ENCODE measurements around the gene TMPRSS11B. TPM values are rescaled to one million over a fixed set of nuclear protein-coding genes. Genes with fewer than 3 reads are reported as not detected.
"Not testable (repeated sequence)": the region's sequence is repeated elsewhere in the genome, so short reads cannot be mapped to it uniquely, and the experiment has no call there.

Gene TMPRSS11B
- total and polyA plus RNA-seq, 12 donors, result 0.17 to 0.24 TPM; not detected in 10

DNA sequence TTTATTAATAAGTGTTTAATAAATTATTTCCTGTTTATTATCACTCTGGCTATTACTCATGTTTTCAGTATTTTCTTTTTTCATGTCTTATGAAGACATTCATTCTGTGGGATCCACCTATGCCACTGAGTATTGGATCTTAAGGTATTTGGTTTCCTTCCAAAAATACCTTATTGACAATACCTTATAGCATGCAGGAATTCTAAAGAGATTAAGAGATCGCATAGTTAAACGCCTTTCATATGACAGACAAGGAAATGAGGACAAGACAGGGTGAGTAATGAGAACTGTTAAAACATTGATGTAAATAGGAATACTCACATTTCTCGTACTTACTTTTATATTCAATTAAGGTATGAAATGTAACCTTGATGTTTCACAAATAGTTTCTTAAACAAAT, 38.2 kb upstream of the TMPRSS11B start:
- 83 to 84% (median 83%) methylated on average over 3 of the region's 3 CpGs for WGBS, 4 donors

DNA sequence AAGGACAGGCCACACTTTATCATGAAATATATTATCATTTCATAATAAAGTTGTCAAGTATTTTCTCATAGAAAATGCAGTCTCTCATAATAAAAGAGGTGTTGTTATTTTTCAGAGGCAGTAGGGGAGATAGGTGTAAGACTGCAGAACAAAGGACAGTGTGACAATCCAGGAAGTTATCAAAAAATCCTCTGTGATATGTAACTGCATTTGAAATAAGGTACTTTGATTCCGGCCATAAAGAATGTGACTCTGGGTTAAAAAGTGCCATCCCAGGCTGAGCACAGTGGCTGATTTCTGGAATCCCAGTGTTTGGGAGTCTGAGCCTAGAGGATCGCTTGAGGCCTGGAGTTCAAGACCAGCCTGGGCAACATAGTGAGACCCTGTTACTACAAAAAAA, 37.6 kb upstream of the TMPRSS11B start:
- TF ChIP-seq, protein P1, sequence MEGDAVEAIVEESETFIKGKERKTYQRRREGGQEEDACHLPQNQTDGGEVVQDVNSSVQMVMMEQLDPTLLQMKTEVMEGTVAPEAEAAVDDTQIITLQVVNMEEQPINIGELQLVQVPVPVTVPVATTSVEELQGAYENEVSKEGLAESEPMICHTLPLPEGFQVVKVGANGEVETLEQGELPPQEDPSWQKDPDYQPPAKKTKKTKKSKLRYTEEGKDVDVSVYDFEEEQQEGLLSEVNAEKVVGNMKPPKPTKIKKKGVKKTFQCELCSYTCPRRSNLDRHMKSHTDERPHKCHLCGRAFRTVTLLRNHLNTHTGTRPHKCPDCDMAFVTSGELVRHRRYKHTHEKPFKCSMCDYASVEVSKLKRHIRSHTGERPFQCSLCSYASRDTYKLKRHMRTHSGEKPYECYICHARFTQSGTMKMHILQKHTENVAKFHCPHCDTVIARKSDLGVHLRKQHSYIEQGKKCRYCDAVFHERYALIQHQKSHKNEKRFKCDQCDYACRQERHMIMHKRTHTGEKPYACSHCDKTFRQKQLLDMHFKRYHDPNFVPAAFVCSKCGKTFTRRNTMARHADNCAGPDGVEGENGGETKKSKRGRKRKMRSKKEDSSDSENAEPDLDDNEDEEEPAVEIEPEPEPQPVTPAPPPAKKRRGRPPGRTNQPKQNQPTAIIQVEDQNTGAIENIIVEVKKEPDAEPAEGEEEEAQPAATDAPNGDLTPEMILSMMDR (IDR thresholded peaks at IDR 0.05), result no peak
- no peak for TF ChIP-seq POLR2A (IDR thresholded peaks at IDR 0.05)

More for the DNA sequence above, 38.2 kb upstream of the TMPRSS11B start:
- no peaks in the 10 kb centered on the region for H3K36me3 ChIP-seq (replicated peaks in 1 of 2)
- no peak for DNase-seq
- no peaks in the 10 kb centered on the region for H3K9me3 ChIP-seq (replicated peaks in 1 of 3)
- no peaks in the 10 kb centered on the region for H3K27me3 ChIP-seq
- TF ChIP-seq, protein P1 (IDR thresholded peaks at IDR 0.05), result no peak
- TF ChIP-seq POLR2A (IDR thresholded peaks at IDR 0.05), result no peak
- intact Hi-C loops (cut with DNase I), result no loop called here
- H3K27ac ChIP-seq, result no peak overlapping the region
- H3K4me3 ChIP-seq, result no peak overlapping the region
- no peaks in the 10 kb centered on the region for H3K4me1 ChIP-seq (replicated peaks in 1 of 2)

DNA sequence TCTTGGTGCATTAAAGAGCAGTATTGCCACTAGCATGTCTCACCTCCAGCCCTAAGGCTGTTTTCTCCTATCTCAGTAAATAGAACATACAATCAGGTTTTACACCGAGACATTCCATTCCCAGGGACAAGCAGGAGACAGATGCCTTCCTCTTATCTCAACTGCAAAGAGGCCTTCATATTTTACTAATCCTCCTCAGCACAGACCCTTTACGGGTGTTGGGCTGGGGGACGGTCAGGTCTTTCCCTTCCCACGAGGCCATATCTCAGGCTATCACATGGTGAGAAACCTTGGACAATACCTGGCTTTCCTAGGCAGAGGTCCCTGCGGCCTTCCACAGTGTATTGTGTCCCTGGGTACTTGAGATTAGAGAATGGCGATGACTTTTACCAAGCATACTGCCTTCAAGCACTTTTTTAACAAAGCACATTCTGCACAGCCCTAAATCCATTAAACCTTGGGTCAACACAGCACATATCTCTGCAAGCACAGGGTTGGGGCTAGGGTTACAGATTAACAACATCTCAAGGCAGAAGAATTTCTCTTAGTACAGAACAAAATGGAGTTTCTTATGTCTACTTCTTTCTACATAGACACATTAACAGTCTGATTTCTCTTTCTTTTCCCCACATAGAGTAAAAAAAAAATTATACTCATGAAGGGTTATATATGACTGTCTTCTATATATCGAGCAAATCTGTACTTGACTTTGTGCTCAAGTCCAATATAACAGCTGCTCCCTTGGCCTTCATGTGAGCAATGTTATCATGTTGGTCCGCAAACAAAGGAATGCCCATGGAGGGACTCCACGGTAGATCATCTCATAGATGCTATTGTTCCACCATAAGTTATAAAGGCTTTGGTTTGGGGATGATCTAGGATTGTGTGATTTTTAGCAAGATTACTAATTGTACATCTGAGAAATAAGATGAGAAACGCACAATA, 36.6 kb upstream of the TMPRSS11B start:
- H3K27ac ChIP-seq; H3K4me3 ChIP-seq; intact Hi-C loops (cut with DNase I); H3K9me3 ChIP-seq (replicated peaks in 1 of 3); H3K4me1 ChIP-seq (replicated peaks in 1 of 2); H3K36me3 ChIP-seq (replicated peaks in 1 of 2); H3K27me3 ChIP-seq; DNase-seq: not testable (repeated sequence)
- WGBS, 4 donors, result 78 to 89% (median 80%) methylated on average over 7 to 10 of the region's 10 CpGs

More for the DNA sequence above, 37.6 kb upstream of the TMPRSS11B start:
- Histone ChIP-seq H3K27me3 (no peaks in the 10 kb centered on the region), H3K4me1 (replicated peaks in 1 of 2) (no peaks in the 10 kb centered on the region), H3K27ac (no peak overlapping the region), H3K4me3 (no peak overlapping the region), H3K36me3 (replicated peaks in 1 of 2) (no peaks in the 10 kb centered on the region), H3K9me3 (replicated peaks in 1 of 3) (no peaks in the 10 kb centered on the region)
- no peak for DNase-seq
- 85 to 95% (median 88%) methylated on average over 2 of the region's 2 CpGs for WGBS, 4 donors
- intact Hi-C loops (cut with DNase I), result no loop called here

DNA sequence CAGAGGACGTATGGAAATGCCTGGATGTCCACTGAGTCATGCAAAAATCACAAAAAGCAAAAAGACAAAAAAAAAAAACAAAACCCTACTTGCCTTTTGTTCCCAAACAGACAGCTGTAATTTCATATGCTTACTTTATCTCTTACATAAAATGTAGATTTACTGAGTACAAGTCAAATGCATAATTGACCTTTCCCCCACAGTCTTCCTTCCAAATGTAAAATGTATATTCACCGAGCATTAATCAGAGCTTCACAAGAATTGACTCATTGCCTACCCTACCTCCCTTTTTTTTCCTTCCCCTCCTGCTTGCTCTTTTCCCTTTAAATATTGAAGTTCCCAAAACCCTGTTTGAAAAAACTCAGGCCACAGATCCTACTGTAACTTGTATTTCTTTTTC, 32.5 kb upstream of the TMPRSS11B start:
- no peak for TF ChIP-seq POLR2A (IDR thresholded peaks at IDR 0.05)
- no peaks in the 10 kb centered on the region for H3K4me1 ChIP-seq (replicated peaks in 1 of 2)
- DNase-seq, result no peak
- H3K36me3 ChIP-seq (replicated peaks in 1 of 2), result no peaks in the 10 kb centered on the region
- no peaks in the 10 kb centered on the region for H3K9me3 ChIP-seq (replicated peaks in 1 of 3)
- 65 to 76% (median 71%) methylated on average over 2 of the region's 2 CpGs for WGBS, 4 donors
- no peak overlapping the region for H3K4me3 ChIP-seq
- no peaks in the 10 kb centered on the region for H3K27me3 ChIP-seq
- intact Hi-C loops (cut with DNase I), result no loop called here
- H3K27ac ChIP-seq, result no peak overlapping the region

DNA sequence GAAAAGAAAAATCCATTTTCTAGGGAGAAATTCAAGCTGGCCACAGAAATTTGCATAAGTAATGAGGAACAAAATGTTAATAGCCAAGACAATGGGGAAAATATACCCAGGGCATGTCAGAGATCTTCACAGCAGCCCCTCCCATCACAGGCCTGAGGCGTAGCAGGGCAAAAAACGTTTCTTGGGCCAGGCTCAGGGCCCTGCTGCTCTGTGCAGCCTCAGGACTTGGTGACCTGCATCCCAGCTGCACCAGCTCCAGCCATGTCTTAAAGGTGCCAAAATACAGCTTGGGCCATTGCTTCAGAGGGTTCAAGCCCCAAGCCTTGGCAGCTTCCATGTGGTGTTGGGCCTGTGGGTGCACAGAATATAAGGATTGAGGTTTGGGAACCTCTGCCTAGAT, 32.1 kb upstream of the TMPRSS11B start:
- WGBS, 4 donors, result 42 to 62% (median 50%) methylated on average over 2 of the region's 2 CpGs
- Histone ChIP-seq H3K4me3 (no peak overlapping the region), H3K27ac (no peak overlapping the region), H3K9me3 (replicated peaks in 1 of 3) (no peaks in the 10 kb centered on the region), H3K27me3 (no peaks in the 10 kb centered on the region), H3K36me3 (replicated peaks in 1 of 2) (no peaks in the 10 kb centered on the region), H3K4me1 (replicated peaks in 1 of 2) (no peaks in the 10 kb centered on the region)
- no peak for DNase-seq
- TF ChIP-seq, protein P1 (IDR thresholded peaks at IDR 0.05), result no peak
- no peak for TF ChIP-seq POLR2A (IDR thresholded peaks at IDR 0.05)
- intact Hi-C loops (cut with DNase I), result no loop called here
